H1 (cell line): ENCODE measurements around the gene B3GAT1. TPM values are rescaled to one million over a fixed set of nuclear protein-coding genes. Genes with fewer than 3 reads are reported as not detected.

ENCODE experiments used
- CTCF ChIA-PET: fragments of 300-600 bp; sonication (Branson Sonifier 250); formaldehyde crosslinking; loops from one replicate; lab custom pipeline; 2021; ENCODE audit not compliant: partially characterized antibody; lab: Charles Lee
- POLR2A ChIA-PET: fragments of 300-600 bp; sonication (Branson Sonifier 250); formaldehyde crosslinking; loops from one replicate; lab custom pipeline; 2021; ENCODE audit warnings: inconsistent platforms; ENCODE audit not compliant: partially characterized antibody; lab: Charles Lee
- DNase-seq, 2 experiments: peaks; one replicate each; pipeline versions ENCODE4 v3.0.0 to v3.0.0-alpha.2; 2010 to 2022; ENCODE audit warnings: low spot score in 2 of 2, low read depth in 1 of 2, mixed read lengths in 1 of 2
- FAIRE-seq: peaks from 2 replicates; lab custom pipeline; 2011; peaks lifted over from hg19 to GRCh38; lab: Jason Lieb, UNC
- H2AFZ ChIP-seq: 2 replicates; pipeline ENCODE4 v1.8.1; 2012; ENCODE audit warnings: low read length, inconsistent platforms
- H2AK5ac ChIP-seq: 2 replicates; pipeline ENCODE4 v1.6.1; 2013; ENCODE audit warnings: low read depth, low read length
- H2BK120ac ChIP-seq: replicated peaks from 2 replicates; pipeline ENCODE3; 2013; ENCODE audit warnings: low read depth, low read length, inconsistent platforms
- H2BK12ac ChIP-seq: 2 replicates; pipeline ENCODE4 v1.6.1; 2013; ENCODE audit warnings: low read depth, low read length
- H2BK15ac ChIP-seq: 2 replicates; pipeline ENCODE4 v1.6.1; 2013; ENCODE audit warnings: low read length
- H2BK20ac ChIP-seq: 2 replicates; pipeline ENCODE4 v1.6.1; 2013; ENCODE audit warnings: low read length
- H2BK5ac ChIP-seq: 2 replicates; pipeline ENCODE4 v1.6.1; 2013; ENCODE audit warnings: low read depth, low read length
- H3K14ac ChIP-seq: 2 replicates; pipeline ENCODE4 v1.6.1; 2013; ENCODE audit warnings: inconsistent platforms; ENCODE audit not compliant: insufficient read length
- H3K18ac ChIP-seq: 2 replicates; pipeline ENCODE4 v1.6.1; 2013; ENCODE audit warnings: low read length; ENCODE audit errors: extremely low read depth
- H3K23ac ChIP-seq: 2 replicates; pipeline ENCODE4 v1.6.1; 2013; ENCODE audit warnings: inconsistent platforms; ENCODE audit not compliant: insufficient read length
- H3K23me2 ChIP-seq: 2 replicates; pipeline ENCODE4 v1.6.1; 2013; ENCODE audit warnings: low read depth, low read length
- H3K27ac ChIP-seq: 2 replicates; pipeline ENCODE4 v1.6.1; 2011; ENCODE audit warnings: low read depth, low read length, inconsistent platforms
- H3K27me3 ChIP-seq, 4 experiments: replicated peaks in 1 of 4; 1 replicate in 1 of 4; 2 replicates in 3 of 4; pipeline versions ENCODE4 v1.6.1 to v1.8.1; 2011 to 2013; ENCODE audit warnings: low read length in 3 of 4, mild to moderate bottlenecking in 3 of 4, inconsistent platforms in 2 of 4, mixed read lengths in 2 of 4, moderate library complexity in 1 of 4; ENCODE audit not compliant: control insufficient read depth in 3 of 4, insufficient read depth in 3 of 4; ENCODE audit errors: extremely low read depth in 1 of 4
- H3K36me3 ChIP-seq, 4 experiments: 2 replicates each; pipeline versions ENCODE4 v1.6.1 to v1.8.1; 2011 to 2013; ENCODE audit warnings: mild to moderate bottlenecking in 4 of 4, low read length in 3 of 4, moderate library complexity in 2 of 4, control low read depth in 1 of 4, inconsistent platforms in 1 of 4; ENCODE audit not compliant: insufficient read depth in 4 of 4, control insufficient read depth in 2 of 4
- H3K4ac ChIP-seq: replicated peaks from 2 replicates; pipeline ENCODE3; 2013; ENCODE audit warnings: low read length, low read depth, mixed read lengths, inconsistent platforms; ENCODE audit not compliant: insufficient read length
- H3K4me1 ChIP-seq, 4 experiments: replicated peaks in 1 of 4; 1 replicate in 1 of 4; 2 replicates in 3 of 4; pipeline versions ENCODE4 v1.6.1 to v1.8.1; 2011 to 2013; ENCODE audit warnings: low read length in 3 of 4, inconsistent platforms in 2 of 4, mixed read lengths in 1 of 4; ENCODE audit not compliant: insufficient read depth in 4 of 4, control insufficient read depth in 3 of 4
- H3K4me2 ChIP-seq, 2 experiments: 2 replicates each; pipeline versions ENCODE4 v1.6.1 to v1.8.1; 2011 to 2013; ENCODE audit warnings: low read depth in 2 of 2, low read length in 2 of 2, control low read depth in 1 of 2, inconsistent platforms in 1 of 2, mild to moderate bottlenecking in 1 of 2; ENCODE audit not compliant: insufficient read depth in 1 of 2
- H3K4me3 ChIP-seq, 4 experiments: fragments of 200-600, 300-600 bp in 1 of 4; sonication (generic), shearing (Covaris generic), sonication (Bioruptor Twin) in 1 of 4; 2 replicates each; pipeline versions ENCODE4 v1.5.1 to v1.8.1; 2011 to 2016; ENCODE audit warnings: low read length in 4 of 4, low read depth in 3 of 4, control low read depth in 2 of 4, inconsistent platforms in 2 of 4, mild to moderate bottlenecking in 2 of 4, mixed read lengths in 1 of 4, moderate library complexity in 1 of 4; ENCODE audit not compliant: insufficient read depth in 2 of 4; ENCODE audit errors: extremely low read depth in 1 of 4
- H3K56ac ChIP-seq: replicated peaks from 2 replicates; pipeline ENCODE3; 2013; ENCODE audit warnings: low read depth, mild to moderate bottlenecking, mixed read lengths, low read length, inconsistent platforms; ENCODE audit not compliant: insufficient read length
- H3K79me1 ChIP-seq: 2 replicates; pipeline ENCODE4 v1.6.1; 2013; ENCODE audit warnings: low read depth, low read length, control low read depth
- H3K79me2 ChIP-seq, 2 experiments: 2 replicates each; pipeline versions ENCODE4 v1.6.1 to v1.8.1; 2012 to 2013; ENCODE audit warnings: low read length in 2 of 2, mild to moderate bottlenecking in 2 of 2, inconsistent platforms in 1 of 2; ENCODE audit not compliant: insufficient read depth in 2 of 2, control insufficient read depth in 1 of 2
- H3K9ac ChIP-seq, 4 experiments: replicated peaks in 1 of 4; 1 replicate in 1 of 4; 2 replicates in 3 of 4; pipeline versions ENCODE4 v1.6.1 to v1.8.1; 2011 to 2013; ENCODE audit warnings: low read depth in 3 of 4, low read length in 3 of 4, control low read depth in 2 of 4, mild to moderate bottlenecking in 2 of 4, moderate library complexity in 2 of 4, inconsistent platforms in 1 of 4; ENCODE audit errors: extremely low read depth in 1 of 4
- H3K9me3 ChIP-seq, 2 experiments: 2 replicates each; pipeline versions ENCODE4 v1.6.1 to v1.8.1; 2012 to 2013; ENCODE audit warnings: mild to moderate bottlenecking in 2 of 2, moderate library complexity in 2 of 2, control low read depth in 1 of 2, inconsistent platforms in 1 of 2, low read depth in 1 of 2, low read length in 1 of 2, mixed read lengths in 1 of 2; ENCODE audit not compliant: insufficient read depth in 2 of 2
- H4K20me1 ChIP-seq, 2 experiments: replicated peaks in 1 of 2; 2 replicates each; pipeline versions ENCODE3 to v1.8.1; 2011 to 2013; ENCODE audit warnings: inconsistent platforms in 2 of 2, low read length in 2 of 2, mild to moderate bottlenecking in 1 of 2; ENCODE audit not compliant: insufficient read depth in 2 of 2, control insufficient read depth in 1 of 2
- H4K5ac ChIP-seq: 2 replicates; pipeline ENCODE4 v1.6.1; 2013; ENCODE audit warnings: low read length, low read depth, mixed read lengths, inconsistent platforms; ENCODE audit not compliant: insufficient read length
- H4K8ac ChIP-seq: 2 replicates; pipeline ENCODE4 v1.8.0; 2013; ENCODE audit warnings: mild to moderate bottlenecking, moderate library complexity, low read length, inconsistent platforms; ENCODE audit not compliant: insufficient read depth; ENCODE audit errors: extremely low read depth
- H4K91ac ChIP-seq: replicated peaks from 2 replicates; pipeline ENCODE3; 2013; ENCODE audit warnings: low read length, mixed read lengths, inconsistent platforms; ENCODE audit not compliant: insufficient read length
- BCL11A ChIP-seq, 2 experiments: IDR thresholded peaks; one replicate each; pipeline ENCODE4 v1.6.1; 2011; ENCODE audit warnings: low read depth in 2 of 2, low read length in 2 of 2, mild to moderate bottlenecking in 2 of 2
- CBX5 ChIP-seq: fragments of 300-800, 300-1000 bp; sonication (generic); IDR thresholded peaks from 2 replicates; pipeline ENCODE4 v1.7.1; 2016; ENCODE audit warnings: antibody characterized with exemption, low read length, low read depth
- GABPA ChIP-seq: IDR thresholded peaks from 2 replicates; pipeline ENCODE4 v1.6.1; 2011; ENCODE audit warnings: mild to moderate bottlenecking, low read length, moderate library complexity, borderline replicate concordance; ENCODE audit not compliant: insufficient read depth
- MAX ChIP-seq: IDR thresholded peaks from 2 replicates; pipeline ENCODE4 v1.6.1; 2012; ENCODE audit warnings: inconsistent platforms
- SAP30 ChIP-seq: fragments of 300-600 bp; sonication (generic); IDR thresholded peaks from 2 replicates; pipeline ENCODE4 v1.7.1; 2012; ENCODE audit warnings: low read length, moderate library complexity, mild to moderate bottlenecking, inconsistent platforms; ENCODE audit not compliant: insufficient read depth, insufficient replicate concordance
- SIN3A ChIP-seq, 2 experiments: IDR thresholded peaks in 1 of 2; conservative IDR thresholded peaks in 1 of 2; 2 replicates each; pipeline ENCODE4 v1.6.1; 2011 to 2012; ENCODE audit warnings: low read length in 2 of 2, improper control_type of control experiment in 1 of 2, low read depth in 1 of 2, mild to moderate bottlenecking in 1 of 2
- SP4 ChIP-seq: IDR thresholded peaks from 2 replicates; pipeline ENCODE4 v1.6.1; 2012; ENCODE audit warnings: low read length, inconsistent platforms
- SRF ChIP-seq: IDR thresholded peaks from 2 replicates; pipeline ENCODE4 v1.6.1; 2011; ENCODE audit warnings: mild to moderate bottlenecking, low read depth, low read length, moderate library complexity
- TEAD4 ChIP-seq: IDR thresholded peaks from 2 replicates; pipeline ENCODE4 v1.6.1; 2012; ENCODE audit warnings: low read depth, low read length, inconsistent platforms, mixed read lengths
- WGBS, 2 experiments: shearing (Covaris generic) in 1 of 2; methylation state at CpG; one replicate each; pipeline versions ENCODE4 v1.1.6 to v1.1.7; 2013 to 2015; ENCODE audit warnings: low lambda C conversion rate in 2 of 2, mixed read lengths in 2 of 2, inconsistent platforms in 1 of 2, low coverage in 1 of 2, missing lambda C conversion rate in 1 of 2; ENCODE audit not compliant: insufficient replicate concordance in 2 of 2, insufficient coverage in 1 of 2, insufficient read length in 1 of 2; ENCODE audit errors: extremely low coverage in 1 of 2, missing lambda C conversion rate in 1 of 2; 5-methylcytosine and 5-hydroxymethylcytosine counted together
- polyA plus RNA-seq, 7 experiments: library from polyadenylated mRNA; depleted of rRNA in 3 of 7; stranded (reverse) in 5 of 7; unstranded in 2 of 7; fragments of >200 nt in 5 of 7; fragments of 200-250 nt in 2 of 7; gene quantifications; 1 replicate in 5 of 7; 2 replicates in 1 of 7; 4 replicates in 1 of 7; pipeline versions ENCODE4 v1.2.1 to v1.2.3, GENCODE V29; 2011 to 2013; ENCODE audit warnings: missing spikeins in 2 of 7, mixed read lengths in 2 of 7
- total RNA-seq: library from RNA; stranded (reverse); fragmentation: NEBNext Ultra II Directional; extraction: Animal tissue kit (Norgen Biotek cat#: 25700); gene quantifications from 2 replicates; pipeline ENCODE4 v1.2.1, GENCODE V29; 2021

The B3GAT1 gene
- total and polyA plus RNA-seq, 2 of the 8 experiments (the other 6 are each of a cell fraction or from before 2014, with no cell fraction given): 19.7 to 32.4 TPM

- Histone ChIP-seq H3K56ac (no peak overlapping the region), H3K14ac (no peak overlapping the region), H3K36me3 (no peaks in the 10 kb centered on the region), H4K91ac (no peak overlapping the region), H2AK5ac (no peak overlapping the region), H2BK15ac (no peak overlapping the region), H3K27me3 (no peaks in the 10 kb centered on the region), H2BK5ac (no peak overlapping the region), H3K23me2 (peaks cover 4% of the 10 kb centered on the region; the same call in 1 of the 2 replicates), H4K8ac (no peak overlapping the region; the same call in 1 of the 2 replicates), H3K4me3 (no peak overlapping the region), H3K4me2 (no peak overlapping the region), H3K23ac (no peak overlapping the region), H2BK12ac (0 out of 2 replicates have a peak overlapping the region, but pooled peaks have one; percentile 27), H3K4me1 (peaks cover 0 to 3% (median 1%) of the 10 kb centered on the region in 4 experiments; a peak in 3 of 7 replicates), H3K9ac (no peak overlapping the region), H3K79me2 (no peaks in the 10 kb centered on the region), H2BK20ac (no peak overlapping the region), H3K4ac (no peak overlapping the region), H2AFZ (no peak overlapping the region), H4K5ac (no peak overlapping the region), H4K20me1 (no peaks in the 10 kb centered on the region), H3K79me1 (no peaks in the 10 kb centered on the region; the same call in 1 of the 2 replicates), H3K18ac (no peak overlapping the region), H3K9me3 (no peaks in the 10 kb centered on the region), H2BK120ac (no peak overlapping the region), H3K27ac (no peak overlapping the region)
- 82% methylated on average over 9 of the region's 10 CpGs; no CpG with 5 or more reads in 1 of the 2 experiments for WGBS, 2 experiments
- DNase-seq (no peak), FAIRE-seq (no peak)
- CTCF ChIA-PET: interaction anchor here (0.6 kb wide), 1 partner anchor 38 kb away, joined by 3 read pairs; no protein-coding TSS in a partner anchor
- POLR2A ChIA-PET: no interaction called here
- TF ChIP-seq SAP30: no peak
- TF ChIP-seq BCL11A (IDR thresholded peaks at IDR 0.05; ENCODE audit: low read depth in 2 of 2, low read length in 2 of 2): no peak
- TF ChIP-seq SP4: no peak
- no peak for TF ChIP-seq CBX5
- no peak for TF ChIP-seq SRF
- TF ChIP-seq SIN3A (conservative IDR thresholded peaks at IDR 0.05 in 1 of 2, IDR thresholded peaks at IDR 0.05 in 1 of 2; ENCODE audit: low read depth in 1 of 2, low read length in 2 of 2): no peak
- TF ChIP-seq TEAD4: no peak
- TF ChIP-seq MAX: no peak
- TF ChIP-seq GABPA: no peak
Measured at GRCh38 chr11:134442246-134442645, 30.2 kb upstream of the B3GAT1 start.
